Activated T-cell treated with anti-CD3 and anti-CD28 coated beads, Interleukin-2, amount 50 U/mL, for 1 hour (primary cell): ENCODE data around the gene TSPEAR.
"Not testable (repeated sequence)": the region's sequence is repeated elsewhere in the genome, so short reads cannot be mapped to it uniquely, and the experiment has no call there.

Experiments used
- DNase-seq: peaks from one replicate; pipeline ENCODE4 v3.0.0-alpha.2; 2020

The TSPEAR gene

GRCh38 chr21:44566403-44566802, 145.0 kb downstream of the TSPEAR start:
- no peak for DNase-seq

GRCh38 chr21:44564886-44565598, 146.3 kb downstream of the TSPEAR start:
- DNase-seq, result no peak

GRCh38 chr21:44564099-44564498, 147.3 kb downstream of the TSPEAR start:
- no peak for DNase-seq

- no peak for DNase-seq
These were observed 152.7 kb downstream of the TSPEAR start, which contains the start of gene KRTAP10-3 for GRCh38 chr21:44558695-44559094. KRTAP10-3 (minus strand) TSS chr21:44558795; CDS start chr21:44558715, 80 bp downstream.

GRCh38 chr21:44558329-44558675, 153.1 kb downstream of the TSPEAR start:
- not testable (repeated sequence) for DNase-seq

GRCh38 chr21:44557491-44558328, 153.7 kb downstream of the TSPEAR start:
- DNase-seq, result no peak

- no peak for DNase-seq
These were observed 154.5 kb downstream of the TSPEAR start for GRCh38 chr21:44556879-44557278.

GRCh38 chr21:44555200-44555875, 156.0 kb downstream of the TSPEAR start:
- DNase-seq, result no peak

- no peak for DNase-seq
These were observed 158.7 kb downstream of the TSPEAR start for GRCh38 chr21:44552681-44553080.

GRCh38 chr21:44552136-44552535, 159.2 kb downstream of the TSPEAR start:
- no peak for DNase-seq

GRCh38 chr21:44551340-44551961, 159.9 kb downstream of the TSPEAR start, which contains the start of gene KRTAP10-2:
KRTAP10-2 (minus strand) TSS chr21:44551505; CDS start chr21:44551458, 47 bp downstream.
- DNase-seq, result no peak

GRCh38 chr21:44550807-44551206, 160.6 kb downstream of the TSPEAR start:
- DNase-seq, result no peak

- DNase-seq, result not testable (repeated sequence)
These were observed 161.1 kb downstream of the TSPEAR start for GRCh38 chr21:44550285-44550684.

- DNase-seq, result no peak
These were observed 161.7 kb downstream of the TSPEAR start for GRCh38 chr21:44549525-44550211.

GRCh38 chr21:44548922-44549321, 162.4 kb downstream of the TSPEAR start:
- no peak for DNase-seq

- DNase-seq, result no peak
These were observed 163.0 kb downstream of the TSPEAR start for GRCh38 chr21:44548381-44548780.

- DNase-seq, result peak; percentile 25
These were observed 163.6 kb downstream of the TSPEAR start for GRCh38 chr21:44547656-44548331.

GRCh38 chr21:44544566-44544965, 166.8 kb downstream of the TSPEAR start:
- no peak for DNase-seq

- DNase-seq, result no peak
These were observed 168.7 kb downstream of the TSPEAR start for GRCh38 chr21:44542716-44543115.

GRCh38 chr21:44540741-44541288, 170.6 kb downstream of the TSPEAR start:
- DNase-seq, result no peak

GRCh38 chr21:44539991-44540666, 171.2 kb downstream of the TSPEAR start, which contains the start of gene KRTAP10-1:
KRTAP10-1 (minus strand) TSS chr21:44540195; CDS start chr21:44540150, 45 bp downstream.
- DNase-seq, result peak; percentile 14
